Measurements from ENCODE around the gene SERPINA5.

The SERPINA5 gene, protein sequence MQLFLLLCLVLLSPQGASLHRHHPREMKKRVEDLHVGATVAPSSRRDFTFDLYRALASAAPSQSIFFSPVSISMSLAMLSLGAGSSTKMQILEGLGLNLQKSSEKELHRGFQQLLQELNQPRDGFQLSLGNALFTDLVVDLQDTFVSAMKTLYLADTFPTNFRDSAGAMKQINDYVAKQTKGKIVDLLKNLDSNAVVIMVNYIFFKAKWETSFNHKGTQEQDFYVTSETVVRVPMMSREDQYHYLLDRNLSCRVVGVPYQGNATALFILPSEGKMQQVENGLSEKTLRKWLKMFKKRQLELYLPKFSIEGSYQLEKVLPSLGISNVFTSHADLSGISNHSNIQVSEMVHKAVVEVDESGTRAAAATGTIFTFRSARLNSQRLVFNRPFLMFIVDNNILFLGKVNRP

DNA sequence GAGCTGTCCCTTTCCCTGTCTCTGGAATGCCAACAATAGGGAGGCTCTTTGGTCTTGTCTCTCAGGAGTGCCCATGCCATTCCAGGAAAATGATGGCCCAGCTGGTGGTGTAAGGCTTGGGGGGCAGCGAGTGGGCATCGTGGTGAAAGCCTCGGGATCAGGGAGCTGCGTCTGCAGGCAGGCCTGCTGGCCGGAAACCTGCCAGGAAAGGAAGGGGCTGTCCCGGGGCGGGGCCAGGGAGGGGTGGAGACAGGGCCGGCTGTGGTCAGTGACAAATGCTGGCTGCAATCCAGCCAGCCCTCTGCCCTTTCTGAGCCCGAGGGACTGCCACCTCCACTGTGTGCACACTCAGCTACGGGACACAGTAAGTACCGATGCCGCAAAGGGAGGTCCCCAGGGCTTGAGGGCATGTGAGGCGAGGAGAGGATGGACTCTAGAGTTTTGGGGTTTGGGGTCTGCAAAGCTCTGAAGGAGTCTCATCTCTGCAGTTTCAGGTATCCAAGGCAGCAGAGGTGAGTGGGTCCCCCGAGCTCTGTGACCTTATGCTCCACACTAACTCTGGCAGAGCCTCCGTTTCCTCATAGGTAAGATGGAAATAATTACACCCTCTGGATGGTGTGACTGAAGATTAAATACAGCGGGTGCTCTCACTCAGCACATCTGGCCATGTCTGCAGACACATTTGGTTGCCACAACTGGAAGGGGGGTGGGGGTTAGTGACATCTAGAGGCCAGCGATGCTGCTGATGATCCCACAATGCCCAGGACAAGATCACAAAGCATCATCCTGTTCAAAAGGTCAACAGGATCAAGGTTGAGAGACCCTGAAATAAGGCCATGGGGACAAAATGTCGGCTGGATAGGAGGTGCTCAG is at the start of gene SERPINA5:
Gene SERPINA5, plus strand, starts transcription at position 300 of the 873 bp plus-strand sequence. CDS start 5,937 bp downstream, outside the sequence.
- peak; percentile 62 for DNase-seq

DNA sequence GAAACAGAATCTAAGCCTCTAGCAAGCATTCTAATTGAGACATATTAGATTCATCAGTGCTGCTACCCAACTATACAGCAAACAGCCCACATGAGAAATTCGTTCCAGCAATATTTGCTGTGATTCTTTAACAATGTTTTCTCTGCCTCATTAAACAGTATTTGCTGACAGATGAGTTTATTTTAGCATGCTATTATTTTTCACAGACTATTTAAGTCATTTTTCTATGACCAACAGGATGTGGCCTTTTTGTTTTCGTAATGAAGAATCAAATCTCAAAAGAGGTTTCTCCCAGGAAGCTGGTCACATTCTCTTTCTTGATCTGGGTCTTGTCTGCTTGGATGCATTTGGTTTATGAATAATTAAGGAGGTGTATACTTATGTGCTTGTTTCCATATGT is 48.8 kb upstream of the SERPINA5 start:
- no peak for DNase-seq

DNA sequence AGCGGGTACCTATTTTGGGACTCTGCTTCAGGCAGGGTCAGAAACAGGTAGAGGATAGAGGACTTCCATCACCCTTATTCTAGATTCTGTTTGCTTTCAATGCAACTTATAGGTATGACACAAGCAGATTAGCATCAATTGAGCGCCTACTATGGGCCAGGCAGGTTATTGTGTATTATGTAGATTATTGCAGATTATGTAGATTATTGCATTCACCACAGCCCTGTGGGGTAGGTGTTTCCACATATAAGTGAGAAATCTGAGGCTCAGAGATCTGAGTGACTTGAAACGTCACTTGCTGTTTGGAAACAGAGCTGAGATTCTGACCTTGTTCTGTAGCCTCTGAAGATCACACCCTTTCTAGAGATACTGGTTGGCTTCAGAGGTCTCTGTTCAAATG is 45.7 kb upstream of the SERPINA5 start:
- no peak for DNase-seq

DNA sequence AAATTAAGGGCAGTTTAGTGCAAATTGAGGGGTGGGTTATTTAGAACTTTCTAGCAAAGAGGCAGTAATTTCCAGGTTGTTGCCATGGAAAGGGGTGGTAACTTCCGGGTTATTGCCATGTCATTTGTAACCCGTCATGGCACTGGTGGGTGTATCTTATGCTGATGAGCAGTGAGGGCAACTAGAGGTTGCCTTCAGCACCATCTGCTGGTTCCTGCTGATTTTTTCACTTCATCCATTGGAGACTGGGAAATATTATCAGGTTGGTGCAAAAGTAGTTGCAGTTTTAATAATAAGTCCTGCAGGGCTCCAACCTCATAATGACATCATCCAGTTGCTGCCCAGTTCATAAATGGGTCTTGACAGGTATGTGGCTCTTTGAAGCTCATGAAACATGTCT is 44.4 kb upstream of the SERPINA5 start:
- no peak for DNase-seq

DNA sequence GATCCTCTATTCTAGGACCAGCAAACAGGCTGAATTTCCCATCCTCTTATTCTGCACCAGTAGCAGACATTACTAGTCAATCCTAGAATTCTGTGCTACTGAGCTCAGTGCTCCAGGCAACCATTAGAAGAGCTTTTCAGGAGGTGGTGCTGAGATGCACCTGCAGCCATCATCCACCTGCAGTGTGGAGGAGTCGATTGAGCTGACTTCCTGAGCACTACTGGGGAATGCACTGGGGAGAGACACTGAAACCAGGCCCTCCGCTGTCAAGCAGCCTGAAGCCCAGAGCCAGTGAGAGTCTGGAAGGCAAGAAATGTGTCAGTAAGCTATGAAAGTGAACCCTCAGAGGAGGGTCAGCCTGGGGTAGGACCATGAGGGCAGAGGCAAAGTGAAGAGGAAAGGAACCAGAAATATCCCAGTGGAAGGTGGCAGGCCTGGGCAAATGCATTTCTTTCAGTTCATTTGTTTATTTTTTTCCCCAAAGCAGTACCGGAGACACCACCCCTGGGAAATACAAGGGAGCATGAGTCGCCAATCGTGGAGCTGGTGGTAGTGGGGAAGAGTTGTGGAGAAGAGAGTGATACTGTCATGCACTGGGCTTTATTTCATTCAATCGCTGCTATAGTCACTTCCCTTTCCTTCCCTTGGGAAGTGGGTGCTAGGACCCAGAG is 43.0 kb upstream of the SERPINA5 start:
- no peak for DNase-seq

DNA sequence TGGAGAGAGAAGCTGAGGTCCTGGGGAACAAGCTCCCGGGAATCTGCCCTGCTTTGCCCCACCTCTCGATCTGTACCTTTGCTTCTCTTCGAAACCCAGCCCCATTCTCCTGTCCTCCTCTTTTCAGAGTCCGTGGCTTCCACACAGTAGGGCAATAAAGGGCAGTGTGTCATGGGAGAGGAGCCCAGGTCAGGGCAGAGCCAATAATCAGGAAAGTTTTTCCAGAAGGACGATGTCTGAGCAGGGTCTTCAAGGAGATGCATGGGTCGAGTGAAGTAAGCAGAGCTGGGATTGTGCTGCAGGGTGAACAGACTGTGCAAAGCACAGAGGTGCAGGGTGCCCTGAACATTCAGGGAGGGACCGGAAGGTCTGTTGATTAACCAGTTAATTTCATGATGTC is 42.0 kb upstream of the SERPINA5 start:
- no peak for DNase-seq

DNA sequence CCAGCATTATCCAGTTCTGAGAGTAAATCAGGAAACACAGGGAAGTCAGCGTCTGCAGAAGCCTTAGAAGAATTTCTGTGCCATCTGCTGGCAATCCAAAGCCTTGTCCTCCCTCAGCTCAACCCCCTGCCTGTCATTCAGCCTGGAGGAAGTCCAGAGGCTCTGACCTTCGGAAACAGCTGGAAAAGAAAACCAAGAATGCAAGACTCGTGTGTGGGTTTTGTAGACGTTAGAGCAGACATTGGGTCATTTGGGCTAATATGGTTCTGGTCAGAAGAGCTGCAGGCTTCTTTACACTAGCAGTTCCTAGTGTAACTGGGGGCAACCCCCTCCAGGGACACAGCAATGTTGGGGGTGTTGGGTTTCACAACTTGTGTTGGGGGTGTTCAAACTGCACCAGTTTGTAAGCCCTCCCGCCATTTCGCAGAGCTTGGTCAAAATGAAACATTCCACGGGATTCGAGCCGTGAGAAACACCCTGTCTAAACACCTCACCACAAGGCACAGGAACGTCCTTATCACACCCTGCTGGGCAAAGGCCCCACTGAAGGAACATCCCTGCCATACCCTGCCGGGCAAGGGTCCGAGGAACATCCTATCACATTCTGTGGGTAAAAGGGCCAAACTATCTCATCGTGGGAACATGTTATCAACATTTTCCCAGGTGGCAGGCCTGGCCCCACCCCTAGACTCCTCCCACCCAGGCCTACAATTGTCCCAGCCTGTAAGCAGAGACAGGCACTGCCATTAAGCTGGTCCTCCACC is 41.0 kb upstream of the SERPINA5 start:
- DNase-seq = no peak

DNA sequence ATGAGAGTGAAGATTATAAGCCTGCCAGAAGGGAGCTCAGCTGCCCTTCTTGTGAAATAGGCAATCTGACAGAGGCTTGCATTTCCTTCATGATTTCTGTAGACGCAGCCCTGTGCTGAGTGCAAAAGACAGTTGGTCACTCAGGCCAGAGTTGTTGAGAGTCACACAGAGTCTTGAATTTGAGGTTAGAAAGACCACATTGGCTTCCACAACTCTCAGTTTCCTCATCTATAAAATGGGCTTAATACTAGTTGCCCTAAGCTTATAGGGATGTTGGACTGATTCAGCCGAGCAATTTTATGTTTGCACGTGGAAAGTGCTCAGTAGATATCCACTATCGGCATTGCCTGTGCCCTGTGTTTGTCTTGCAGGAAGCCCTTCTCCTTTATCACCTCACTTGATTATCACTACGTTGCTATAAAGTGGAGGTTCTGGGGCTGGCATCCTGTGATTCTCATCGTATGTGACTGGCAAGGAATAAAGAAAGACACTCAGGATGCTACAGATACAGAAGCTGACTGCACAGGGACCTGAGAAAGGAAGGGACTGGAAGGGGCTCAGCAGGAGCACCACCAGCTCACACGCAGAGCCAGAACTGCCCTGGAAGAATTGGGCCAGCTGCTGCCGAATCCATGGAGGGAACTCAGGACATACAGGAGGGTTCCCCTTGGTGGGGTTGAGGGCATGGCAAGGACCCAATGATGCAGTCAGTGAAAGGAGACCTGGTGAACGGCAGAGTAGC is 39.8 kb upstream of the SERPINA5 start:
- DNase-seq = no peak

DNA sequence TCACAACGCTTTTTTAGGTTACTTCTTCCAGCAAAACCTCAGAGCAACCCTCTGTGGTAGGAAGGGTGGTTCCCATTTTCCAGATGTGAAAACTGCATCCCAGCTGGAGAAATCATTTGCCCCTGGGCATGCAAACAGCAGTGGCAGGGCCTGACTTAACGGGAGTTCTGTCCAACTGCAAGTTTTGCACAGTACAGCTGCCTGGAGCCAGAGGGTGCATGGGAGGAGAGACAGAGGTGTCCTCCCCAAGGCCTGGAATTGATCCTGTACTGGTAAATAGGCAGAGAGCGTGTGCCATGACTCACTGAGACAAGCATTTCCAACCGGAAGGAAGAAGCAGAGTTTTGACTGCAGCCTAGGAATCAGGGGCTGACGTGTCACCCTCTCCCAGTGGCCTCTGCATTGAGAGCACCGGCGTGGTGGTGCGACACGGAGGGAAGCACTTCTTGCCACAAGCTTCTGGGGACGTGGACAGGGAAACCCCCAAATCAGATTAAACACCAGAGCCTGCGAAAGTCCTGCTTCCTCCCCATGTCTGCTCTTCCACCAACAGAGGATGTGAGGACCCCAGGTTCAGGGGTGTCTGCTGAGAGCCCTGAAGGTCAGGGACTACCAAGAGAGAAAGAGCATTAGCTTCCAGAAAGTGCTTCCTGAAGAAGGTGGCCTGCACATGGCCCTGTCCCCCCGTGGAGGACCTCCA is 39.0 kb upstream of the SERPINA5 start:
- DNase-seq = no peak

DNA sequence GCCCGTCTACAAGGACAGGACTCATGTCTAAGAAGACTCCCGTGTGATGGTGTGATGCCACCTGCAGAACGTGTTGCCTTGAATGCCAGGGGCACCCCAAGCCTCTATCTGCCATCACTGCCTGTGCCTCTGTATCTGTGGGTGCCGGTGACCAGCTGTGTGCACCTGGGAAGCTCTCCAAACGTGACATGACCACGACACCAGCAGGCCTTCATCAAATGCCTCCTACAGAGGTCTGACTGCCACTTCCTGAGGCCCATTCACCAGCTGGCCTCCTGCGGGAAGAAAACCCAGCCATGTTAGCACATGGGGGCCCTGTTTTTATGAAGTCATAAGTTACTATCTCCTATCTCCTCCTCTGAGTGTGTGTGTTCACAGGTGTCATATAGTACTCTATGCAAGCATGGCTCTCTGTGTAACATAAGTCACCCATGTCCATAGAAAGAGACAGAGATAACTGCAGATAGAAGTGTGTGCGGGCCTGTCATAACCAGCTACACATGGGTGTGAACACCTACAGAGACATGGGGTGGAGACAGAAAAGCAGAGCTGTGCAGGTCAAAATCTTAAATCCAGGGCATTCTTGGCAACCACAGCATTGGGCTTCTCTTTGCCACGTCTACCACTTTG is 38.3 kb upstream of the SERPINA5 start:
- DNase-seq = no peak

DNA sequence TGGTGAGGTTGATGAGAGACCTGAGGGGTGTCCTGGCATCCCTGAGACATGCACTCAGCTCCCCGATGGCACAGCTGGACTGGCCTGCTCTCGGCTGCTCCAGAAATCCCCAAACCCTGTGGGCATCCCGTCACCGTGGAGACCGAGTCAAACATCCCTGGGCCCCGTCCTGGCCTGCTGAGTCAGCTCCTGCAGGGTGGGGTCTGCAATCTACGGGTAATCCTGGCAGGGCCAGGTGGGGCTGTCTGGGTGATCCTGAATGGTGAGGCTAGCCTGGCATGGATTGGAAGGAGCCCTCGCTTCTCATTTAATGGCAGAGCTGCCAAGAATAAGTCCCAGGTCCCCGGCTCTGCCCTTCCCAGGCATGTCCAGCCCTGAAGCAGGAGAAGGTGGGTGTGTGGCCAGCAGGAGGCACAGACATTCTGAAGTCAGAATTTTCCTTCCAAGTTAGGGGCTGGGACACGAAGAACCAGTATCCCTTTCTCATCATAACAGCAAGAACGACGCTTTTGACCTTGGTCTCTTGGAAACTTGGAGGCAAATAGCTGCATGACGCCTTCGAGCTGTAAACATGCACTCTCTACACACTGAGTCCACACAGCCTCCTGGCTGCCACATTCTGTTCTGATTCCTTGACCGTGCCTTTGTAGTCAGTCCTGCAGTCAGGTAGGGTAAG is 37.6 kb upstream of the SERPINA5 start:
- DNase-seq = no peak

DNA sequence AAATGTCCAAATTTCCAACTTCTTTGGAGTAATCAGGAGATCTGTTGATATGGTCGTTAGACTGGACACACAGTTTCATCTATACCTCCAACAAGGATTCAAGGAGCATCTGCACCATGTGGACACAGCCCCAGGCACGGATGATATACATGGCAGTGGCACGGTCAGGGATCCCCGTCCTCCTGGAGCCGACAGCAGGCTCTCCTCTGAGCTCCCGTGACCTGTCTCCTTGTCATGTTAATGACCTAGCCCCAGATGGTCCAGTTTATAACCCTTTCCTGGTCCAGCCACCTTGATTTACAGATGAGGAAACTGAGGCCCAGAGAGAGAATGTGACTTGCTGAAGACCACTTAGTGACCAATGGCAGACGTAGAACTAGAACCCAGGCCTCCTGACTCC is 36.5 kb upstream of the SERPINA5 start:
- DNase-seq = no peak

DNA sequence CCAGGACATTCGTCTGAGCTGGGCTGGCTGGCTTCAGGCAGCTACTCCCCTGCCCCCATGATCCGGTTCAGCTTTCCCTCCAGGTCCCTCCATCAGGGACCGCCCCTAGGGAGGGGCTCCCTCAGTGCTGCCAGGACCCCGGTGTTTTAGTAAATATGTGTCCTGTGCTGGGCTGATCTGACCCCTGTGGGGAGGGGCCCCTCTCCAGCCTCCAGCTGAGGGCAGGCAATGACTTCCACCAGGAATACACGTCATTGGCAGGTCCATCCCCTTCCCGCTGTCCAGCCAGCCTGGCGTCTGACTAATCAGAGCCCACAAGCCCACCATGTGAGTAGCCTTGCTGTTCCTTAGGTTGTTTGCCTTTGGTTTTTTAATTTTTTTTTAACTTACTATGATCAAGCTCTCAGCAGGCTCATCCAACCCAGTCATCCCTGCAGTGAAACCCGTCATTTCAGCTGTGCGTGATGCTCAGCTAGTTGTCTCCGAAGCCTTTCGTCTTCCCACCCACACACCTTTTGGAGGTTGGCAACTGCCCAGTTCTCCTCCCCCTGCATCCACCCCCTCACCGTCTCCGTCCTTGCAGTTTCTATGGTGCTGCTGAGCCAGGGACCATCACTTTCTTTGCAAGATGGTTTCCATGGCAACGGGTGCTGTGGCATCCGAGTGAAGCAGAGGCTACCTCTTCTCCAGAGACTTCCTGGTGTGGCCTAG is 35.9 kb upstream of the SERPINA5 start:
- no peak for DNase-seq

DNA sequence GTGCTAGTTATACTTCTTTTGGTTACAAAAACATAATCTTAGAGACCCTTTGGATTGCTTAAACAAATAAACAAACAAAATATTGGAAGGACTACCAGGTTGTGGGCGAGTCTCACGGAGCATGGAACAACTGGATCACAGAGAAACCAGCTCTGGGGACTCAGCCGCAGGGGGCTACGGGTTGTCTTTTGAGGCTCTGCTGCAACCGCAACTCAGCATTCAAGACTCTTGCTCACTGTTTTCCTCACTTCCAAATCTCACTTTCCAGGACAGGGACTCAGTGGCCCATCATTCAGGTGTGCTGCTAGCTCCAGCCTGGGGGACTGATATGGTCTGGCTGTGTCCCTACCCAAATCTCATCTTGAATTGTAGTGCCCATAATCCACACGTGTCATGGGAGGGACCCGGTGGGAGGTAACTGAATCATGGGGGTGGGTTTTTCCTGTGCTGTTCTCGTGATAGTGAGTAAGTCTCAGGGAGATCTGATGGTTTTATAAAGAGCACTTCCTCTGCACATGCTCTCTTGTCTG is 34.0 kb upstream of the SERPINA5 start:
- no peak for DNase-seq

DNA sequence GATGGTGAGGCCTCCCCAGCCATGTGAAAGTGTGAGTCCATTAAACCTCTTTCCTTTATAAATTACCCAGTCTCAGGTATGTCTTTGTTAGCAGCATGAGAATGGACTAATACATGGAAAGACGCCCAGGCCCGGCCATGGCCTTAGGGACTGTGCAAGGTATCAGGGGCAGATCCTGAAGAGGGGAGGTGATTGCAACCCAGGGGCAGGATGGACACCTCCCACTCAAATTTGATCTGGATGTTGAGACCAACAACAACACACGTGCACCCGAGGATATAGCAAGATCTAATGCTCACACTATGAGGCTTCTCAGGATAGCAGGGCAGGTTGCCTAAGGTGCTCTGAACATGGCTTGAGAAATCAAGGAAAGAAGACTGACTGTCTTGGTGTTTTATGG is 33.5 kb upstream of the SERPINA5 start:
- no peak for DNase-seq

DNA sequence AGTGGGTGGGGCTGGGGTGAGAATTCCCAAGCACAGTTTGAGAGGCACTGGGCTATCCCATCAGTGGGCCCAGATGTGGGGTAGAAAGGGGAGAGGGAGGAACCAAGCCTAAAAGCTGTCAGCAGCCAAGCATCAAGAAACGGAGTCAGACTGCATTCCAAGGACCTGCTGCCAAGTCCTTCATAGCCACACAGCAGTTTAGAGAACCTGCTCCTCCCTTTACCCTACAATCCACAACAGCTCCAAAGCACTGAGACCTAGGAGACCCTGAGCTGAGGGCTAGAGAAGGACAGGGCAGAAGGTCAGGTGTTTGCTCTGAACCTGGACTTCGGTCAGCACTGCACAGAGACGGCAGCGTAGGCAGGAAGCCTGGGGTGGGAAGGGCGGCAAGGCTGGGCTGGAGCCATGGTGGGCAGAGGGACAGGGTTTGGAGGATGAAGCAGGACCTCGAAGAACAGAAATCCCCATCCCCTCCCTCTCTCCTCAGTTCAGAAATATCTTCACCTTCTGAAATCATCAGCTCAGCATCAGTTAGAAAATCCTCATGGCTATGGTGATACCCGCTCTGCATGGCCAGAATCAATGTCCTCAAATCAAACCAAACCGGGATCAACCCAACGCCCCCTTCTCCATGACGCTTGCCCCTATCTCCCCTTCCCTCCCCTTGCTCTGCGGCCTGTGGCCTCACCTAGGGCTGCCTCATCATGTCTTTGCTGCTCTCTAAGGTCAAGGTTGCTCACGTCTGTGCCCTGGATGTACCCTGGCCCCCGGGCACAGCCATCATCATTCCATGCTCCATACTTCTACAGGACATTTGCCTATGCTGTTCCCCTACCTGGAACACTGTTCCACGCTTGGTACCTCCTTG is 32.9 kb upstream of the SERPINA5 start:
- DNase-seq = no peak

DNA sequence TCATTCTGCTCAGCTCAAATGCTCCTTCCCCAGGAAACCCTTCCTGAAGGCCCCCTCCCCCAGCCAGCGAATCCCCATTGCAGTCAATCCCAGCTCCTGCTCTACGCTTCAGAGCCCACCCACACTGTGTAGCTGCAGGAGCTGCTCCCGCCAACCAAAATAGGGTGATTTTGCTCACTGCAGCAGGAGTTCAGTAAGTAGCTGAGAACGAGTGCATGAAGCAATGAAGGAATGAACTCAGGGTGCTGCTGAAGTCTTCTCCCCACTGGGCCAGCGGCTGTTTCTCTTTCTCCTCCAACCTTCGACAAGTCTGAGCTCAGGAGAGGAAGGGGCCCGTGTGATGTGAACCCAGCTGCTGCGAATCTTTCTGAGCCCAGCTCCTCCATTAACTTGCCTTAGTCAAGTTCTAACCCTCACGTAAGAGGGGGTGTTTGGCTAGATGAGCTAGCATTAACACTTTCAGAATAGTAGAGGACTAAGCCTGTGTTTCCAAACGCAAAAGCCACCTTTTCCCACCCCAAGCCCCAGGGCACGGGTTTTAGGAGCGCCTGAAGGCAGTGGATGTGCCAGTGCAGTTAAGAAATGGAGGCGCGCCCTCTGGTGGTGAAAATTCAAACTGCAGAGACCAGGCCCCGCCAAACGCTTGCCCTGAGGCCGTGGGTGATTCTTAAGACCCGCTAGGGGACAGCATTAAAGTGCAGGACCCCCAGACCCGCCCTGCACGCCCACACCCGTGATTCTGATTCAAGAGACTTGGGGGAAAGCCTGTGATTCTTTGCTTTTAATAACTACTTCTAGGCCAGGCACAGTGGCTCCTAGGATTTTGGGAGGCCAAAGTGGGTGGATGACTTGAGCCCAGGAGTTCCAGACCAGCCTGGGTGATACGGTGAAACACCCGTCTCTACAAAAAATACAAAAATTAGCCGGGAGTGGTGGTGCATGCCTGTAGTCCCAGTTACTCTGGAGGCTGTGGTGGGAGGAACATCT is 31.9 kb upstream of the SERPINA5 start:
- DNase-seq = peak; percentile 67
